Effector memory CD8-positive, alpha-beta T cell (primary cell): ENCODE data around the gene SAMD5.

Experiments
- ATAC-seq: fragments of 150-1000 bp; cut with Tn5 transposase; replicated peaks from 2 replicates; pipeline ENCODE4 v1.10.0; 2021; ENCODE audit warnings: mild to moderate bottlenecking, moderate library complexity
- DNase-seq, 3 experiments: peaks; one replicate each; pipeline ENCODE4 v3.0.0; 2021
- H3K27ac Mint-ChIP-seq, 2 donors: one replicate each; pipeline ENCODE4 v1.8.0; 2022; ENCODE audit warnings: mild to moderate bottlenecking in 2 of 2, mixed read lengths in 2 of 2, moderate library complexity in 2 of 2
- H3K27me3 Mint-ChIP-seq, 2 donors: one replicate each; pipeline ENCODE4 v1.8.0; 2022; ENCODE audit warnings: mixed read lengths in 2 of 2
- H3K36me3 Mint-ChIP-seq: one replicate; pipeline ENCODE4 v1.8.0; 2022; ENCODE audit warnings: mild to moderate bottlenecking, moderate library complexity, mixed read lengths; ENCODE audit not compliant: insufficient read depth
- H3K4me1 Mint-ChIP-seq, 2 donors: one replicate each; pipeline ENCODE4 v1.8.0; 2022; ENCODE audit warnings: low read depth in 2 of 2, mixed read lengths in 2 of 2
- H3K4me3 Mint-ChIP-seq, 2 donors: one replicate each; pipeline ENCODE4 v1.8.0; 2022; ENCODE audit warnings: mild to moderate bottlenecking in 2 of 2, mixed read lengths in 2 of 2, moderate library complexity in 2 of 2
- H3K9me3 Mint-ChIP-seq, 2 donors: one replicate each; pipeline ENCODE4 v1.8.0; 2022; ENCODE audit warnings: mixed read lengths in 2 of 2

The SAMD5 gene

GRCh38 chr6:147588469-147588868 lies 80.0 kb downstream of the SAMD5 start:
- ATAC-seq = no peak
- DNase-seq = no peak
- no peak overlapping the region for H3K27ac Mint-ChIP-seq
- no peak overlapping the region for H3K4me3 Mint-ChIP-seq
- peaks cover 0 to 4% of the 10 kb centered on the region in 2 donors for H3K9me3 Mint-ChIP-seq
- H3K27me3 Mint-ChIP-seq = no peaks in the 10 kb centered on the region
- H3K36me3 Mint-ChIP-seq = no peaks in the 10 kb centered on the region
- no peaks in the 10 kb centered on the region for H3K4me1 Mint-ChIP-seq

GRCh38 chr6:147589739-147590250 lies 81.3 kb downstream of the SAMD5 start:
- no peaks in the 10 kb centered on the region for H3K27me3 Mint-ChIP-seq
- H3K36me3 Mint-ChIP-seq = no peaks in the 10 kb centered on the region
- H3K4me3 Mint-ChIP-seq = no peak overlapping the region
- DNase-seq = no peak
- no peaks in the 10 kb centered on the region for H3K4me1 Mint-ChIP-seq
- ATAC-seq = no peak
- H3K27ac Mint-ChIP-seq = no peak overlapping the region
- peaks cover 0 to 4% of the 10 kb centered on the region in 2 donors for H3K9me3 Mint-ChIP-seq

GRCh38 chr6:147595961-147596360 lies 87.5 kb downstream of the SAMD5 start:
- no peaks in the 10 kb centered on the region for H3K27me3 Mint-ChIP-seq
- H3K9me3 Mint-ChIP-seq = peaks cover 0 to 1% of the 10 kb centered on the region in 2 donors
- DNase-seq = no peak
- no peak for ATAC-seq
- H3K4me1 Mint-ChIP-seq = no peaks in the 10 kb centered on the region
- H3K4me3 Mint-ChIP-seq = no peak overlapping the region
- no peaks in the 10 kb centered on the region for H3K36me3 Mint-ChIP-seq
- no peak overlapping the region for H3K27ac Mint-ChIP-seq

- Mint-ChIP-seq H3K27me3 (no peaks in the 10 kb centered on the region), H3K4me3 (no peak overlapping the region), H3K4me1 (no peaks in the 10 kb centered on the region), H3K9me3 (no peaks in the 10 kb centered on the region), H3K36me3 (no peaks in the 10 kb centered on the region), H3K27ac (no peak overlapping the region)
- ATAC-seq (no peak), DNase-seq (no peak)
Observed at GRCh38 chr6:147603392-147604081, 95.0 kb downstream of the SAMD5 start.

- Mint-ChIP-seq H3K4me3 (no peak overlapping the region), H3K4me1 (no peaks in the 10 kb centered on the region), H3K27me3 (no peaks in the 10 kb centered on the region), H3K36me3 (no peaks in the 10 kb centered on the region), H3K9me3 (no peaks in the 10 kb centered on the region), H3K27ac (no peak overlapping the region)
- DNase-seq (no peak), ATAC-seq (no peak)
Observed at GRCh38 chr6:147604373-147604772, 95.9 kb downstream of the SAMD5 start.

- ATAC-seq (no peak), DNase-seq (no peak)
- Mint-ChIP-seq H3K27me3 (no peaks in the 10 kb centered on the region), H3K4me1 (no peaks in the 10 kb centered on the region), H3K9me3 (peaks cover 4 to 6% of the 10 kb centered on the region in 2 donors), H3K27ac (no peak overlapping the region), H3K36me3 (no peaks in the 10 kb centered on the region), H3K4me3 (no peak overlapping the region)
Observed at GRCh38 chr6:147611992-147612391, 103.5 kb downstream of the SAMD5 start.

- peaks cover 6% of the 10 kb centered on the region in 2 donors for H3K9me3 Mint-ChIP-seq
- no peak for DNase-seq
- H3K36me3 Mint-ChIP-seq = no peaks in the 10 kb centered on the region
- no peaks in the 10 kb centered on the region for H3K4me1 Mint-ChIP-seq
- H3K4me3 Mint-ChIP-seq = no peak overlapping the region
- no peak overlapping the region for H3K27ac Mint-ChIP-seq
- ATAC-seq = no peak
- H3K27me3 Mint-ChIP-seq = no peaks in the 10 kb centered on the region
Observed at GRCh38 chr6:147614501-147614900, 106.0 kb downstream of the SAMD5 start.

GRCh38 chr6:147615659-147616456 lies 107.4 kb downstream of the SAMD5 start:
- DNase-seq = no peak
- Mint-ChIP-seq H3K9me3 (peaks cover 0 to 6% of the 10 kb centered on the region in 2 donors), H3K27me3 (no peaks in the 10 kb centered on the region), H3K4me3 (no peak overlapping the region), H3K27ac (no peak overlapping the region), H3K4me1 (no peaks in the 10 kb centered on the region), H3K36me3 (no peaks in the 10 kb centered on the region)
- ATAC-seq = no peak

- DNase-seq (no peak), ATAC-seq (no peak)
- Mint-ChIP-seq H3K27me3 (no peaks in the 10 kb centered on the region), H3K4me3 (no peak overlapping the region), H3K27ac (no peak overlapping the region), H3K9me3 (peaks cover 0 to 6% of the 10 kb centered on the region in 2 donors), H3K4me1 (no peaks in the 10 kb centered on the region), H3K36me3 (no peaks in the 10 kb centered on the region)
Observed at GRCh38 chr6:147617366-147617765, 108.9 kb downstream of the SAMD5 start.

- ATAC-seq = no peak
- H3K4me3 Mint-ChIP-seq = no peak overlapping the region
- no peak overlapping the region for H3K27ac Mint-ChIP-seq
- H3K36me3 Mint-ChIP-seq = no peaks in the 10 kb centered on the region
- H3K9me3 Mint-ChIP-seq = peaks cover 0 to 4% of the 10 kb centered on the region in 2 donors
- DNase-seq = no peak
- H3K4me1 Mint-ChIP-seq = no peaks in the 10 kb centered on the region
- H3K27me3 Mint-ChIP-seq = no peaks in the 10 kb centered on the region
Observed at GRCh38 chr6:147618457-147618856, 110.0 kb downstream of the SAMD5 start.

- Mint-ChIP-seq H3K27me3 (no peaks in the 10 kb centered on the region), H3K9me3 (peaks cover 0 to 2% of the 10 kb centered on the region in 2 donors), H3K4me1 (no peaks in the 10 kb centered on the region), H3K36me3 (no peaks in the 10 kb centered on the region), H3K27ac (no peak overlapping the region), H3K4me3 (no peak overlapping the region)
- ATAC-seq (no peak), DNase-seq (no peak)
Observed at GRCh38 chr6:147618927-147619326, 110.4 kb downstream of the SAMD5 start.
